ENCODE results near the gene CD164L2. TPM values are rescaled to one million over a fixed set of nuclear protein-coding genes. Genes with fewer than 3 reads are reported as not detected.

Gene CD164L2
- total RNA-seq, 2 donors from 2014 or later = 1.6 to 1.8 TPM

GRCh38 chr1:27383661-27384060 is 528 bp upstream of the CD164L2 start:
- no peak overlapping the region for H3K4me3 ChIP-seq (ENCODE audit: low read length)
- H3K9ac ChIP-seq (ENCODE audit: extremely low read depth, low read length, poor library complexity, severe bottlenecking) = no peak overlapping the region
- no peak for DNase-seq
- no peaks in the 10 kb centered on the region for H3K36me3 ChIP-seq (ENCODE audit: control insufficient read depth, insufficient read depth, low read length)
- Mint-ChIP-seq H3K36me3 (ENCODE audit: low read depth) (no peaks in the 10 kb centered on the region), H3K9me3 (no peaks in the 10 kb centered on the region), H3K27ac (no peak overlapping the region), H3K27me3 (ENCODE audit: insufficient read depth) (peaks cover 32% of the 10 kb centered on the region), H3K4me3 (no peak overlapping the region), H3K4me1 (no peaks in the 10 kb centered on the region)
- no peaks in the 10 kb centered on the region for H3K9me3 ChIP-seq (ENCODE audit: control insufficient read depth, low read length)
- WGBS, 2 experiments (ENCODE audit: insufficient coverage in 1 of 2, insufficient read length in 1 of 2) = 88 to 97% methylated on average over 10 to 13 of the region's 13 CpGs
- peaks cover 21% of the 10 kb centered on the region for H3K27me3 ChIP-seq (ENCODE audit: control insufficient read depth, insufficient read depth, low read length, poor library complexity, severe bottlenecking)
- H3K4me1 ChIP-seq (ENCODE audit: control insufficient read depth, insufficient read depth, low read length) = no peaks in the 10 kb centered on the region
- TF ChIP-seq CTCF (conservative IDR thresholded peaks at IDR 0.05) = no peak
- no peak overlapping the region for H3K27ac ChIP-seq (ENCODE audit: low read depth, low read length)

- DNase-seq = no peak
- Mint-ChIP-seq H3K9me3 (no peaks in the 10 kb centered on the region), H3K4me1 (no peaks in the 10 kb centered on the region), H3K36me3 (ENCODE audit: low read depth) (no peaks in the 10 kb centered on the region), H3K27me3 (ENCODE audit: insufficient read depth) (peaks cover 32% of the 10 kb centered on the region), H3K4me3 (peak overlapping the region; percentile 44), H3K27ac (no peak overlapping the region)
- Histone ChIP-seq H3K4me3 (ENCODE audit: low read length) (no peak overlapping the region), H3K4me1 (ENCODE audit: control insufficient read depth, insufficient read depth, low read length) (no peaks in the 10 kb centered on the region), H3K9me3 (ENCODE audit: control insufficient read depth, low read length) (no peaks in the 10 kb centered on the region), H3K9ac (ENCODE audit: extremely low read depth, low read length, poor library complexity, severe bottlenecking) (no peak overlapping the region), H3K36me3 (ENCODE audit: control insufficient read depth, insufficient read depth, low read length) (no peaks in the 10 kb centered on the region), H3K27ac (ENCODE audit: low read depth, low read length) (no peak overlapping the region), H3K27me3 (ENCODE audit: control insufficient read depth, insufficient read depth, low read length, poor library complexity, severe bottlenecking) (peaks cover 21% of the 10 kb centered on the region)
- 66 to 83% methylated on average over 6 to 16 of the region's 18 CpGs for WGBS, 2 experiments (ENCODE audit: insufficient coverage in 1 of 2, insufficient read length in 1 of 2)
- TF ChIP-seq CTCF (conservative IDR thresholded peaks at IDR 0.05) = no peak
Measured at GRCh38 chr1:27381969-27382762, 967 bp downstream of the CD164L2 start.

- DNase-seq = no peak
- Histone ChIP-seq H3K27me3 (ENCODE audit: control insufficient read depth, insufficient read depth, low read length, poor library complexity, severe bottlenecking) (peaks cover 21% of the 10 kb centered on the region), H3K9me3 (ENCODE audit: control insufficient read depth, low read length) (no peaks in the 10 kb centered on the region), H3K9ac (ENCODE audit: extremely low read depth, low read length, poor library complexity, severe bottlenecking) (no peak overlapping the region), H3K27ac (ENCODE audit: low read depth, low read length) (no peak overlapping the region), H3K4me3 (ENCODE audit: low read length) (no peak overlapping the region), H3K4me1 (ENCODE audit: control insufficient read depth, insufficient read depth, low read length) (no peaks in the 10 kb centered on the region), H3K36me3 (ENCODE audit: control insufficient read depth, insufficient read depth, low read length) (no peaks in the 10 kb centered on the region)
- Mint-ChIP-seq H3K27me3 (ENCODE audit: insufficient read depth) (peaks cover 25% of the 10 kb centered on the region), H3K27ac (no peak overlapping the region), H3K9me3 (no peaks in the 10 kb centered on the region), H3K4me1 (no peaks in the 10 kb centered on the region), H3K36me3 (ENCODE audit: low read depth) (no peaks in the 10 kb centered on the region), H3K4me3 (no peak overlapping the region)
- no peak for TF ChIP-seq CTCF (conservative IDR thresholded peaks at IDR 0.05)
- 91 to 92% methylated on average over 9 to 12 of the region's 12 CpGs for WGBS, 2 experiments (ENCODE audit: insufficient coverage in 1 of 2, insufficient read length in 1 of 2)
Measured at GRCh38 chr1:27380766-27381733, 2.1 kb downstream of the CD164L2 start.

Data from endodermal cell (in vitro differentiated cells).